Neural cell (in vitro differentiated cells): Measurements from ENCODE around the gene TP53AIP1.

Experiments used
- CTCF ChIP-seq: fragments of 450-650 bp; IDR thresholded peaks from 2 replicates; pipeline ENCODE4 v1.5.1; 2014; ENCODE audit warnings: antibody characterized with exemption, mild to moderate bottlenecking, moderate library complexity; ENCODE audit not compliant: poor library complexity, severe bottlenecking
- EP300 ChIP-seq: fragments of 450-650 bp; conservative IDR thresholded peaks from 2 replicates; pipeline ENCODE4 v1.6.1; 2014; ENCODE audit warnings: antibody characterized with exemption, mild to moderate bottlenecking, moderate library complexity; ENCODE audit not compliant: poor library complexity, severe bottlenecking
- EZH2 ChIP-seq: fragments of 200-600, 300-800 bp; shearing (Covaris generic), sonication (generic); IDR thresholded peaks from 2 replicates; pipeline ENCODE4 v1.6.1; 2014; ENCODE audit warnings: antibody characterized with exemption, low read length, borderline replicate concordance, mild to moderate bottlenecking; ENCODE audit not compliant: insufficient read depth, poor library complexity, severe bottlenecking
- MXI1 ChIP-seq: fragments of 450-650 bp; conservative IDR thresholded peaks from 2 replicates; pipeline ENCODE4 v1.6.1; 2014; ENCODE audit warnings: antibody characterized with exemption, mild to moderate bottlenecking; ENCODE audit not compliant: poor library complexity, severe bottlenecking
- RAD21 ChIP-seq: fragments of 450-650 bp; conservative IDR thresholded peaks from 2 replicates; pipeline ENCODE4 v1.6.1; 2014; ENCODE audit warnings: antibody characterized with exemption, mild to moderate bottlenecking, moderate library complexity
- REST ChIP-seq: IDR thresholded peaks from 2 replicates; pipeline ENCODE4 v1.6.1; 2012; ENCODE audit warnings: borderline replicate concordance

DNA sequence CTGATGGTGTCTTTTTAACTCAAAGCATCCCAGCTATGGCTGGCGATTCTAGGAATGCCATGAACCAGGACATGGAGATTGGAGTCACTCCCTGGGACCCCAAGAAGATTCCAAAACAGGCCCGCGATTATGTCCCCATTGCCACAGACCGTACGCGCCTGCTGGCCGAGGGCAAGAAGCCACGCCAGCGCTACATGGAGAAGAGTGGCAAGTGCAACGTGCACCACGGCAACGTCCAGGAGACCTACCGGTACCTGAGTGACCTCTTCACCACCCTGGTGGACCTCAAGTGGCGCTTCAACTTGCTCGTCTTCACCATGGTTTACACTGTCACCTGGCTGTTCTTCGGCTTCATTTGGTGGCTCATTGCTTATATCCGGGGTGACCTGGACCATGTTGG, 31.4 kb downstream of the TP53AIP1 start:
- TF ChIP-seq REST (no peak), EP300 (no peak), RAD21 (no peak), CTCF (no peak), MXI1 (no peak), EZH2 (no peak)
